Measurements from ENCODE around the gene MICAL2. TPM values are rescaled to one million over a fixed set of nuclear protein-coding genes. Genes with fewer than 3 reads are reported as not detected.

Gene MICAL2
- total and polyA plus RNA-seq, 10 of the 15 experiments (the other 5 are each of a cell fraction or from before 2014, with no cell fraction given), result 0.90 to 5.6 (median 2.4) TPM

DNA sequence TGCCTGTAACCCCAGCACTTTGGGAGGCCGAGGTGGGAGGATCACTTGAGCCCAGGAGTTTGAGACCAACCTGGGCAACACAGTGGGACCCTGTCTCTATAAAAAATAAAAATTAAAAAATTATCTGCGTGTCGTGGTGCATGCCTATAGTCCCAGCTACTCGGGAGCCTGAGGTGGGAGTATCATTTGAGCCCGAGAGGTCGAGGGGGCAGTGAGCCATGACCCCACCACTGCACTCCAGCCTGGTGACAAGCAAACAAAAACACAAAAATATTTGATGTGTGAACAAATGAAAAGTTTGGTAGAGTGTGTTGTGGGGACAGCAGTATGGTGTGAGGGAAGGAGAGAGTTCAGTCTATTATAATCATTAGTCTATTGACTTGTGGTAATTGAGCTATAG is 176.2 kb downstream of the MICAL2 start:
- CTCF ChIA-PET, result interaction anchor here (0.6 to 16.7 kb wide), 7 partner anchors 9 to 603 kb away, joined by 3 to 214 read pairs (median 4); no protein-coding TSS in a partner anchor
- DNase-seq (ENCODE audit: low read depth, low spot score) (no peak), FAIRE-seq (no peak), ATAC-seq (no peak)
- H3K4me3 ChIP-seq, result no peak overlapping the region
- H4K20me1 ChIP-seq (ENCODE audit: control insufficient read depth, insufficient read depth), result no peaks in the 10 kb centered on the region
- WGBS (ENCODE audit: insufficient coverage, insufficient replicate concordance, low lambda C conversion rate, missing lambda C conversion rate), result 16% methylated on average over 6 of the region's 6 CpGs
- POLR2A ChIA-PET, result no interaction called here
- no peak overlapping the region for H2AFZ ChIP-seq (ENCODE audit: control insufficient read depth, low read depth, low read length)
- no peak for TF ChIP-seq EP300 (IDR thresholded peaks at IDR 0.05; ENCODE audit: borderline replicate concordance in 1 of 2, control insufficient read depth in 1 of 2, low read depth in 2 of 2, low read length in 2 of 2)
- no peak for TF ChIP-seq PBX3 (IDR thresholded peaks at IDR 0.05; ENCODE audit: insufficient replicate concordance, low read depth, low read length)
- no peak for TF ChIP-seq SREBF1 (IDR thresholded peaks at IDR 0.05; ENCODE audit: low read length)
- TF ChIP-seq MTA3 (IDR thresholded peaks at IDR 0.05; ENCODE audit: borderline replicate concordance, low read length), result no peak
- no peak for TF ChIP-seq ZBED1 (IDR thresholded peaks at IDR 0.05; ENCODE audit: borderline replicate concordance)
- TF ChIP-seq ZNF384 (IDR thresholded peaks at IDR 0.05; ENCODE audit: borderline replicate concordance, low read depth, low read length), result no peak
- no peak for TF ChIP-seq NFYB (IDR thresholded peaks at IDR 0.05; ENCODE audit: insufficient read depth, low read depth, low read length)
- no peak for TF ChIP-seq ZBTB40 (IDR thresholded peaks at IDR 0.05; ENCODE audit: borderline replicate concordance)
- TF ChIP-seq LARP7 (IDR thresholded peaks at IDR 0.05), result no peak
- TF ChIP-seq SMAD5 (IDR thresholded peaks at IDR 0.05; ENCODE audit: low read depth), result no peak
- no peak for TF ChIP-seq RB1 (IDR thresholded peaks at IDR 0.05; ENCODE audit: borderline replicate concordance)
- no peak for TF ChIP-seq MYC (IDR thresholded peaks at IDR 0.05; ENCODE audit: insufficient read depth, insufficient read length, insufficient replicate concordance, low read length, severe bottlenecking)
- no peak for TF ChIP-seq ZNF207 (IDR thresholded peaks at IDR 0.05; ENCODE audit: borderline replicate concordance)
- no peak for TF ChIP-seq KAT2A (conservative IDR thresholded peaks at IDR 0.05; ENCODE audit: control insufficient read depth, low read depth, low read length)
- TF ChIP-seq TCF7 (IDR thresholded peaks at IDR 0.05; ENCODE audit: borderline replicate concordance), result no peak
- no peak for TF ChIP-seq IRF4 (IDR thresholded peaks at IDR 0.05; ENCODE audit: low read depth, low read length)
- no peak for TF ChIP-seq SMARCA5 (IDR thresholded peaks at IDR 0.05)
- no peak for TF ChIP-seq CREM (IDR thresholded peaks at IDR 0.05; ENCODE audit: low read depth)
- no peak for TF ChIP-seq DPF2 (IDR thresholded peaks at IDR 0.05)
- no peak for TF ChIP-seq GABPA (IDR thresholded peaks at IDR 0.05; ENCODE audit: low read depth)
- H3K36me3 ChIP-seq (ENCODE audit: control insufficient read depth in 2 of 2, insufficient read depth in 2 of 2, low read length in 1 of 2), result no peaks in the 10 kb centered on the region
- H3K9ac ChIP-seq (ENCODE audit: control insufficient read depth, insufficient read depth, low read length), result no peak overlapping the region
- SMC1A ChIA-PET (ENCODE audit: uncharacterized antibody, unreplicated experiment), result interaction anchor here (0.7 to 1.4 kb wide), 2 partner anchors 51 to 242 kb away, joined by 3 read pairs; no protein-coding TSS in a partner anchor
- RAD21 ChIA-PET (ENCODE audit: unreplicated experiment), result interaction anchor here (1.1 kb wide), 1 partner anchor 239 kb away, joined by 3 read pairs; no protein-coding TSS in a partner anchor
- no peaks in the 10 kb centered on the region for H3K9me3 ChIP-seq (replicated peaks; ENCODE audit: control insufficient read depth, insufficient read depth, low read length)
- no peak overlapping the region for H3K4me2 ChIP-seq (ENCODE audit: control insufficient read depth, insufficient read depth)
- no peaks in the 10 kb centered on the region for H3K27me3 ChIP-seq (replicated peaks in 1 of 2; ENCODE audit: control insufficient read depth in 2 of 2, insufficient read depth in 2 of 2, low read length in 1 of 2)
- BruUV-seq (replicated peaks), result no TSS peak
- H3K4me1 ChIP-seq (ENCODE audit: control insufficient read depth, insufficient read depth, low read length), result no peaks in the 10 kb centered on the region
- H3K27ac ChIP-seq (ENCODE audit: control insufficient read depth, insufficient read depth), result no peak overlapping the region
- H3K79me2 ChIP-seq (ENCODE audit: control insufficient read depth, insufficient read depth, low read length), result no peaks in the 10 kb centered on the region
- intact Hi-C loops (cut with micrococcal nuclease; ENCODE audit: unreplicated experiment), result loop anchor here (2.0 kb wide), 1 partner anchor 608 kb away; no protein-coding TSS in a partner anchor
- in situ Hi-C loops (cut with MboI), result loop anchor here (25.0 kb wide), 1 partner anchor 499 kb away; no protein-coding TSS in a partner anchor
